Hematopoietic multipotent progenitor cell treated with erythropoietin and hydrocortisone succinate and interleukin-3 and kit ligand, for 4 days (in vitro differentiated cells): ENCODE measurements around the gene PDPK1.
"Not testable (repeated sequence)": the region's sequence is repeated elsewhere in the genome, so short reads cannot be mapped to it uniquely, and the experiment has no call there.

Experiments
- DNase-seq: peaks from one replicate; pipeline ENCODE4 v3.0.0-alpha.2; 2015

The PDPK1 gene

DNA sequence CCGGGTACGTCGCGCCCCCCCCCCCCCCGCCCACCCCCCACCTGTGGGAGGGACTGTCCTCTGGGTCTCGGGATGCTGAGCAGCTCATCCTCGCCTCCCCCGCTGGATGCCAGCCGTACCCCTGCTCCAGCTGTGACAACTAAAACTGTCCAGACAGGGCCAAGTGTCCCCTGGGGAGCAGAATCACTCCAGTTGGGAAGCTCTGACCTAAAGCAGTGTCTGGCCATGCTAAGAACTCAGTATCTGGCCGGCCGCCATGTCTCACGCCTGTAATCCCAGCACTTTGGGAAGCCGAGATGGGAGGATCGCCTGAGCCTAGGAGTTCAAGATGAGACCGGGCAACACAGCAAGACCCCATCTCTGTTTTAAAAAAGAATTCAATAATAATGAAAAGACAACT, 83.0 kb downstream of the PDPK1 start:
- not testable (repeated sequence) for DNase-seq

DNA sequence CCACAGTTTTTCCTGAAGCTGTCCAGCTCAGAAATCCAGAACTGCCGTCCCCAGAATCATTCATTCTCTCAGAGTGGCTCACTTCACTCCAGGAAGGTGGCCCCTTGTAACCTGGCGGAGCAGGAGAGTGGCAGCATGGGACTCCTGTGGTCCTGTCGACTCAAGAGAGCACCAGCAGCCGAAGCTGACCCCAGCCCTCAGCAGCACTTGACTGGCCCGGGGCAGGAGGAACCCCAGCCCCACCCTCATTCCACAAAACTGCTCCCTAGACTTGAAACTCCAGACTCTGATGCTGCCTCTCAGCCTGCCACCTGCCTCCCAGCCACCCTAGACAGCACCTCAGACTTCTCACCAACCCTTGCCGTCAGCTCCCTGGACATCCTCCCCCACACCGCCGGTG, 83.6 kb downstream of the PDPK1 start:
- not testable (repeated sequence) for DNase-seq

DNA sequence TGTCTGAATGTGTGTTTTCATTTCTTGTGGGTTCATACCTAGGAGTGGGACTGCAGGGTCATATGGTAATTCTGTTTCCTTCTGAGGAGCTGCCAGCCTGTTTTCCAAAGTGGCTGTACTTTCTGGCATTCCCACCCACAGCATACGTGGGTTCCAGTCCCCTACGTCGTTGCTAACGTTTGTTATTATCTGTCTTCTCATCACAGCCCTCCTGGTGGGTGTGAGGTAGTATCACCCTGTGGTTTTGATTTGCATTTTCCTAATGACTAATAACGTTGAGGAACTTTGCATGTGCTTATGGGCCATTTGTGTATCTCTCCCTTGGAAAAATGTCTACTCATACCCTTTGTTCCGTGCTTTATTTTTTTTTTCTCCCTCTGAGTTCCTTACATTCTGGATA, 89.3 kb downstream of the PDPK1 start:
- DNase-seq = not testable (repeated sequence)

DNA sequence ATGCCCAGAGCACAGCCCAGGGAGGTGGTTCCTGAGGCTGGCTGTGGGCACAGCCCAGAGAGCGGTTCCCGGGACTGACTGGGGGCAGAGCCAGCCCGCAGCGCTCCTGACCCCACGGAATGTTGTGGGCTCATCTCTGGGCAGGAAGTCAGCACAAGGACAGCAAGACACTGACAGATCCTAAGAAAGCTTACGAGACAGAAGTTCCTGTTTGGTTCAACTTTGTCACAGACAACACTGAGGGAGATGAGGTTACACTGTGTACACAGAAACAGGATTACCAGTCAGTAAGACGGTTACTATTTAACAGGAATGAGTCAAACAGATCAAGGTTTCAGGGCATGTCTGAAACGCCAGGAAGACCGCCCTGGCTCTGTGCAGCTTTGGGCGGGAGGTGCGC, 93.4 kb downstream of the PDPK1 start:
- not testable (repeated sequence) for DNase-seq

DNA sequence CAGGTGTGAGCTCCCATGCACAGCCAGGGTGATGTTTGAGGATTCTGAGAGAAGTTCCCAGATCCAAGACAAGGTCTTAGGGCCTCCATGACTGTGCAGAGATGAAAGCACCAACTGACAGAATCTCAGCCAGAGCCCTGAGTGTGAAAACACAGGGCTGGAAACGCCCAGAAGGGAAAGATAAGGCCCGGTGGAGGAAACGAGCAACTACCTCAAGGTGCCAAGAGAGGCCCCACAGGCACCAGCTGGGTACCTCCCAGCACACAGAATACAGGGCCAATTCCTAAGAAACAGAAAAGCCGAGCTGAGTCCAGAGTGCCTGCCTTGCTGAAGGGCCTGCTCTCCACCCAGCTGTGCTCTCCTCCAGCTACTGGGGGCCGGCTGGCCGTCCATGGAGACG, 94.5 kb downstream of the PDPK1 start:
- not testable (repeated sequence) for DNase-seq

DNA sequence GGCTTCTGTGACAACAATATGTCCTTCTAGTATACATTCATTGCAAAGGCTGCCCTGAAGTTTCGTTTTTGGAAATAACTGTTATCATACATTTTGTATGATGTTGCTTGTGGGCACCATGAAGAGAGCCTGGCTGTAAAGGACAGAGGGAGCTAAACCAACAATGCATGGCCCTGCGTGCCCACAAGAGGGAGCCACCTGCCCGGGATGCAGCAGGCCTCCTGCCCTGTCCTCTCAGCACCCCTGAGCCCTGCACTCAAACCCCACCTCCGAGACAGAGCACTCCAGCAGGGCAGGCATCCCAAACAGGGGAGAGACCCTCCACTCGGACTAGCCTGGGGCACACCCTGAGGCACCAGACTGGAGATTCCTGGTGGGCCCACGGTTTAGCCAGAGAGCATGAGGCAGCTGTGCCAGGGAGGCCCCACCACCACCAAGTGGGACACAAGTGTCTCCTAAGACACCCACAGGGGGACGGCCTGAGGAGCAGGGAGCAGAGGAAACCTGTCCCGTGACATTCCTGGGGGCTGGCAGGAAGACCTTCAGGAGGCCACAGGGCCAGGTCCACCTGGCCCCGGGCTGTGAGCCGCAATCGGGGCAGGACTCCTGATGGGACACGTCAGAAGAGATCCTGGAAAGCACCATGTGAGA, 101.4 kb downstream of the PDPK1 start:
- DNase-seq = not testable (repeated sequence)

DNA sequence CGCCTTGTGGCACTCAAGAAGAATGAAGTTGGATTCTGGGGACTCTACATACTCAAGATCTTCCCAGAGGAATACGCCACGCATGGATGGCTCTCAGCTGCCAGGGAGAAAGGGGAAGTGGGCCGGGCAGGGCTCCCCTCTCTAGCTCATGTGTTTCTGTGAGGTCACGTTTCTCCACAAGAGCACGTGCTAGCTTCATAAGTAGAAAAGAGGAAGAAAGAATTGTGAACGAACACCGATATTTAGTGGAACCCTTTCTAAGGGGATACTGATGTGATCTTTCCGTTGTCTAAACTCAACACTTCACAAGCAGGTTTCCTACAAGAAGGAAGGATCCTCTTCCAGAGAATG, 101.9 kb downstream of the PDPK1 start:
- DNase-seq = not testable (repeated sequence)

DNA sequence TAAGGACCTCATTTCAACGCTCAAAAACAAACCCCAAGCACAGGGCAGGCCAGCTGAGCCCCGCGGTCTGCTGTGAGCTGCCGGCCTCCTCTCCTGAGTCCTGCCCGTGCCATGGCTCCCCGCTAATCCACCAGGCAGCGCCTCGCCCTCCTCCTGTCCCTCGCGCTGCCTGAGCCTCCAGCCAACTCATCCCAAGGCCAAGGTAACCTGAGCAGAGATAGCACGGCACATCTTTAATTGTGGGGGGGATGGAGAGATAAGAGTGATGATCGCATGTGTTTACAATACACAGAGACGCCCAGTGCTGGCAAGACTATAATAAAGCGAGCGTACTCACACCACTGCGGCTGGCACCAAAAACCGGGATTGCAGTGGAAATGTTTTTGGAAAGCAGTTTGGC, 104.7 kb downstream of the PDPK1 start:
- not testable (repeated sequence) for DNase-seq

DNA sequence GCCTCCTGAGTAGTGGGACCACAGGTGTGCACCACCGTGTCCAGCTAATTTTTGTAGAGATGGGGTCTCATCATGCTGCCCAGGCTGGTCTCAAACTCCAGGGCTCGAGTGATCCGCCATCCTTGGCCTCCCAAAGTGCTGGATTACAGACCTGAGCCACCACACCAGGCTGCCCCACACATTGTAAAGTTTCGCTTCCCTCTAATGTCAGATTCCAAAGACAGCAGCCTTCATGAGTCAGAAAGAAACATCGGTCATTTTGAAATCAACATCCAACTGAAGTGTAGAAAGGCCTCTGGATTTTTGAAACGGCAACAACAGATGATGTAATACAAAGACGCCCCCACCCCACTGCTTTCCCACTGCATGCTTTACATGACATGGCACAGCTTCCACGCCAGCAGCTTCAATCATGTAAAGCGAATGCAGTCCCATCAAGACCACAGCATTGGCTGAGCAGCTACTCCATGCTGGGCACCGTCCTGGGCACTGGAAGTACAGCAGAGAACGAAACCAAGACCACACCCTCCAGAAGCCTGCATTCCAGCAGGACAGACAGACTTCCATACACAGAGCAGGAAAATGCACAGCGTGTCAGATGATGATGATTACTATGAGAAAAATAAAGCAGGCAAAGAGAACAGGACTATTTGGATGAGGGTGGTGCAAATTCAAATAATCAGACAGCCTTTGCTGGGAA, 107.1 kb downstream of the PDPK1 start:
- not testable (repeated sequence) for DNase-seq

DNA sequence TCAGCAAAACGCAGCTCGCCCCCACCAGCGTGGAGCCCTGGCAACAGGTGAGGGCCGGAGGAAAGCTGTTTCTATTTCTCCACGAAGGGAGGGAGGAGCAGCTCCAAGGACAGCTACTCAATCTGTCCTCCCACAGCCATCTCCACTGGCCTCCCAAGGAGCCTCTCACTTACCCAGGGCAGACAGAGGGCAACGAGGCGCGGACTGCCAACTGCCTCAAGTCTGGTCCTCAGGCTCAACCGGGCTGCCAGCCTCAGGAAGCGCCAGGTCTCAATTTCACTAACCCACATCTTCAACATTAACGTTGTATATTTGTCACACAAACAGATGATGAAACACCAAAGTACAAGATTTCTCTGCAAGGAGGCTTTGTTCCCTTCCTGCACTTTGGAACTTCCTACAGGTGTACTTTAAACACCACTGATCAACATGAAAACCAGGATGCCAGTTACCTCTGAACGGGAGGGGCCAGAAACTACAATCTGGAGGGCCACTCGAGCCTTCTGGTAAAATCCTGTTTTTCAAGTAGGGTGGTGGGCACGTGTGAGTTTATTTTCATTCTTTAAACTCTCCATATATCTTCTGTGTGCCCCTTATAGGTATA, 113.5 kb downstream of the PDPK1 start:
- not testable (repeated sequence) for DNase-seq
